Measurements from ENCODE around the gene CCDC60.

Gene CCDC60

DNA sequence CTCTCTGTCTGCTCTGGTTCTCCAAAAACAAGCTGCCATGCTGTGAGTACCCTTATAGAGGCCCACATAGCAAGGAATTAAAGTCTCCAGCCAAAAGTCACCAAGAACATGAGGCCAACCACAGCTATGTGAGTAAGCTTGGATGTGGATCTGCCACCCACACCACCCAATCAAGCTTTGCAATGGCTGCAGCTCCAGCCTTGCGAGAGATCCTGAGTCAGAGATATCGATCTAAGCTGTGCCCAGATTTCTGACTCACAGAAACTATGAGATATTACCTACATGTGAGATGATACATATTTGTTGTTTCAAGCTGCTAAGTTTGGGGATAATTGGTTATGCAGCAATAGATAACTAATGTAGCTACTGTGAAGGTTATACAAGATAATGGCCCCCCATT, 243.6 kb downstream of the CCDC60 start:
- CTCF ChIA-PET = interaction anchor here (0.7 to 1.1 kb wide), 2 partner anchors 33 to 134 kb away, joined by 3 read pairs; no protein-coding TSS in a partner anchor

DNA sequence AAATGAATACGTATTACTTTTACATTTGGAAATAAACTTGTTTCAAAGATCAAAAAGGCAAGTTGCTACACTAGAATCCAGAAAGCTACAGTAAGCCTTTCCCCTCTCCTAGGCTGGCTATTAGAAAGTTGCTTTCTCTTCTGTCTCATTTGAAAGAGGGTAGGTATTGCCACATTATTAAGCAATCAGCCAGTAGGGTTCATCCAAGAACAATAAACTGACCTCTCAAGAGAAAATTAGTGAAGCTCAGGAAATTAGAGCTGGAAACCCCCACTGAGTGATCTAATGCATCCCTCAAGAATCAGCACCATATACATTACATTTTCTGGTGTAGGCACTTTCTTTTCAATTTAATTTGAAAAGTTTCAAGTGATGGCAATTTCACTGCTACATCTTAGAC, 254.6 kb downstream of the CCDC60 start:
- H3K9me3 ChIP-seq (ENCODE audit: control insufficient read depth, insufficient read depth, low read depth, low read length) = no peaks in the 10 kb centered on the region
- ChIA-PET POLR2A (no interaction called here), CTCF (interaction anchor here (0.6 kb wide), 1 partner anchor 1189 kb away, joined by 3 read pairs; no protein-coding TSS in a partner anchor)
- H3K27ac ChIP-seq (ENCODE audit: extremely low read depth, low read depth, low read length) = no peak overlapping the region
- H3K4me1 ChIP-seq (ENCODE audit: control insufficient read depth, insufficient read depth, low read length) = no peaks in the 10 kb centered on the region
- peak; percentile 21; the same call in 1 of the 2 replicates for TF ChIP-seq GLIS1 (tag by site-specific recombination; IDR thresholded peaks at IDR 0.05)
- TF ChIP-seq, protein P1, sequence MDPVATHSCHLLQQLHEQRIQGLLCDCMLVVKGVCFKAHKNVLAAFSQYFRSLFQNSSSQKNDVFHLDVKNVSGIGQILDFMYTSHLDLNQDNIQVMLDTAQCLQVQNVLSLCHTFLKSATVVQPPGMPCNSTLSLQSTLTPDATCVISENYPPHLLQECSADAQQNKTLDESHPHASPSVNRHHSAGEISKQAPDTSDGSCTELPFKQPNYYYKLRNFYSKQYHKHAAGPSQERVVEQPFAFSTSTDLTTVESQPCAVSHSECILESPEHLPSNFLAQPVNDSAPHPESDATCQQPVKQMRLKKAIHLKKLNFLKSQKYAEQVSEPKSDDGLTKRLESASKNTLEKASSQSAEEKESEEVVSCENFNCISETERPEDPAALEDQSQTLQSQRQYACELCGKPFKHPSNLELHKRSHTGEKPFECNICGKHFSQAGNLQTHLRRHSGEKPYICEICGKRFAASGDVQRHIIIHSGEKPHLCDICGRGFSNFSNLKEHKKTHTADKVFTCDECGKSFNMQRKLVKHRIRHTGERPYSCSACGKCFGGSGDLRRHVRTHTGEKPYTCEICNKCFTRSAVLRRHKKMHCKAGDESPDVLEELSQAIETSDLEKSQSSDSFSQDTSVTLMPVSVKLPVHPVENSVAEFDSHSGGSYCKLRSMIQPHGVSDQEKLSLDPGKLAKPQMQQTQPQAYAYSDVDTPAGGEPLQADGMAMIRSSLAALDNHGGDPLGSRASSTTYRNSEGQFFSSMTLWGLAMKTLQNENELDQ (tag by site-specific recombination; IDR thresholded peaks at IDR 0.05; ENCODE audit: low read depth) = 0 out of 2 replicates have a peak, but pooled peaks have one; percentile 13
- no peak for TF ChIP-seq ZNF48 (tag by site-specific recombination; IDR thresholded peaks at IDR 0.05)
- no peak for TF ChIP-seq OVOL3 (tag by site-specific recombination; IDR thresholded peaks at IDR 0.05)
- no peak for TF ChIP-seq ZNF510 (tag by site-specific recombination; IDR thresholded peaks at IDR 0.05; ENCODE audit: insufficient replicate concordance)
- no peak for TF ChIP-seq ZNF16 (tag by site-specific recombination; IDR thresholded peaks at IDR 0.05; ENCODE audit: low read depth)
- no peak for TF ChIP-seq ZNF311 (tag by site-specific recombination; IDR thresholded peaks at IDR 0.05; ENCODE audit: borderline replicate concordance)
- no peak for TF ChIP-seq ZNF426 (tag by site-specific recombination; IDR thresholded peaks at IDR 0.05)
- TF ChIP-seq ZFP37 (tag by site-specific recombination; IDR thresholded peaks at IDR 0.05) = no peak
- TF ChIP-seq ZNF558 (tag by site-specific recombination; IDR thresholded peaks at IDR 0.05) = no peak
- TF ChIP-seq ZNF624 (tag by site-specific recombination; IDR thresholded peaks at IDR 0.05) = no peak
- TF ChIP-seq, protein P2, sequence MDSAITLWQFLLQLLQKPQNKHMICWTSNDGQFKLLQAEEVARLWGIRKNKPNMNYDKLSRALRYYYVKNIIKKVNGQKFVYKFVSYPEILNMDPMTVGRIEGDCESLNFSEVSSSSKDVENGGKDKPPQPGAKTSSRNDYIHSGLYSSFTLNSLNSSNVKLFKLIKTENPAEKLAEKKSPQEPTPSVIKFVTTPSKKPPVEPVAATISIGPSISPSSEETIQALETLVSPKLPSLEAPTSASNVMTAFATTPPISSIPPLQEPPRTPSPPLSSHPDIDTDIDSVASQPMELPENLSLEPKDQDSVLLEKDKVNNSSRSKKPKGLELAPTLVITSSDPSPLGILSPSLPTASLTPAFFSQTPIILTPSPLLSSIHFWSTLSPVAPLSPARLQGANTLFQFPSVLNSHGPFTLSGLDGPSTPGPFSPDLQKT (IDR thresholded peaks at IDR 0.05; ENCODE audit: borderline replicate concordance, low read depth, low read length) = no peak
- no peak for TF ChIP-seq TCF7L2 (IDR thresholded peaks at IDR 0.05; ENCODE audit: borderline replicate concordance, low read depth, low read length)
- TF ChIP-seq ZFHX2 (tag by site-specific recombination; conservative IDR thresholded peaks at IDR 0.05) = no peak
- no peak for TF ChIP-seq ZNF843 (tag by site-specific recombination; IDR thresholded peaks at IDR 0.05)
- TF ChIP-seq, protein P3, sequence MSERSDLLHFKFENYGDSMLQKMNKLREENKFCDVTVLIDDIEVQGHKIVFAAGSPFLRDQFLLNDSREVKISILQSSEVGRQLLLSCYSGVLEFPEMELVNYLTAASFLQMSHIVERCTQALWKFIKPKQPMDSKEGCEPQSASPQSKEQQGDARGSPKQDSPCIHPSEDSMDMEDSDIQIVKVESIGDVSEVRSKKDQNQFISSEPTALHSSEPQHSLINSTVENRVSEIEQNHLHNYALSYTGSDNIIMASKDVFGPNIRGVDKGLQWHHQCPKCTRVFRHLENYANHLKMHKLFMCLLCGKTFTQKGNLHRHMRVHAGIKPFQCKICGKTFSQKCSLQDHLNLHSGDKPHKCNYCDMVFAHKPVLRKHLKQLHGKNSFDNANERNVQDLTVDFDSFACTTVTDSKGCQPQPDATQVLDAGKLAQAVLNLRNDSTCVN (tag by site-specific recombination; optimal IDR thresholded peaks at IDR 0.05) = no peak
- H3K36me3 ChIP-seq (ENCODE audit: control insufficient read depth in 2 of 2, insufficient read depth in 1 of 2, low read length in 2 of 2) = no peaks in the 10 kb centered on the region
- H3K4me3 ChIP-seq (ENCODE audit: low read depth, low read length) = no peak overlapping the region

More for the DNA sequence above, 243.6 kb downstream of the CCDC60 start:
- H3K4me1 ChIP-seq (ENCODE audit: control insufficient read depth, insufficient read depth, low read length) = no peaks in the 10 kb centered on the region
- H3K4me3 ChIP-seq (ENCODE audit: low read depth, low read length) = no peak overlapping the region
- no peak overlapping the region for H3K27ac ChIP-seq (ENCODE audit: extremely low read depth, low read depth, low read length)
- POLR2A ChIA-PET = no interaction called here
- no peaks in the 10 kb centered on the region for H3K36me3 ChIP-seq (ENCODE audit: control insufficient read depth in 2 of 2, insufficient read depth in 1 of 2, low read length in 2 of 2)
- no peak for TF ChIP-seq ZNF311 (tag by site-specific recombination; IDR thresholded peaks at IDR 0.05; ENCODE audit: borderline replicate concordance)
- no peak for TF ChIP-seq OSR2 (tag by site-specific recombination; IDR thresholded peaks at IDR 0.05)
- TF ChIP-seq SALL2 (tag by site-specific recombination; IDR thresholded peaks at IDR 0.05; ENCODE audit: borderline replicate concordance) = no peak
- TF ChIP-seq ZIC2 (tag by site-specific recombination; IDR thresholded peaks at IDR 0.05) = no peak
- TF ChIP-seq ZNF292 (tag by site-specific recombination; IDR thresholded peaks at IDR 0.05; ENCODE audit: borderline replicate concordance, low read depth) = no peak
- TF ChIP-seq, protein P4, sequence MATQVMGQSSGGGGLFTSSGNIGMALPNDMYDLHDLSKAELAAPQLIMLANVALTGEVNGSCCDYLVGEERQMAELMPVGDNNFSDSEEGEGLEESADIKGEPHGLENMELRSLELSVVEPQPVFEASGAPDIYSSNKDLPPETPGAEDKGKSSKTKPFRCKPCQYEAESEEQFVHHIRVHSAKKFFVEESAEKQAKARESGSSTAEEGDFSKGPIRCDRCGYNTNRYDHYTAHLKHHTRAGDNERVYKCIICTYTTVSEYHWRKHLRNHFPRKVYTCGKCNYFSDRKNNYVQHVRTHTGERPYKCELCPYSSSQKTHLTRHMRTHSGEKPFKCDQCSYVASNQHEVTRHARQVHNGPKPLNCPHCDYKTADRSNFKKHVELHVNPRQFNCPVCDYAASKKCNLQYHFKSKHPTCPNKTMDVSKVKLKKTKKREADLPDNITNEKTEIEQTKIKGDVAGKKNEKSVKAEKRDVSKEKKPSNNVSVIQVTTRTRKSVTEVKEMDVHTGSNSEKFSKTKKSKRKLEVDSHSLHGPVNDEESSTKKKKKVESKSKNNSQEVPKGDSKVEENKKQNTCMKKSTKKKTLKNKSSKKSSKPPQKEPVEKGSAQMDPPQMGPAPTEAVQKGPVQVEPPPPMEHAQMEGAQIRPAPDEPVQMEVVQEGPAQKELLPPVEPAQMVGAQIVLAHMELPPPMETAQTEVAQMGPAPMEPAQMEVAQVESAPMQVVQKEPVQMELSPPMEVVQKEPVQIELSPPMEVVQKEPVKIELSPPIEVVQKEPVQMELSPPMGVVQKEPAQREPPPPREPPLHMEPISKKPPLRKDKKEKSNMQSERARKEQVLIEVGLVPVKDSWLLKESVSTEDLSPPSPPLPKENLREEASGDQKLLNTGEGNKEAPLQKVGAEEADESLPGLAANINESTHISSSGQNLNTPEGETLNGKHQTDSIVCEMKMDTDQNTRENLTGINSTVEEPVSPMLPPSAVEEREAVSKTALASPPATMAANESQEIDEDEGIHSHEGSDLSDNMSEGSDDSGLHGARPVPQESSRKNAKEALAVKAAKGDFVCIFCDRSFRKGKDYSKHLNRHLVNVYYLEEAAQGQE (tag by site-specific recombination; IDR thresholded peaks at IDR 0.05) = no peak
- TF ChIP-seq ZNF350 (tag by site-specific recombination; IDR thresholded peaks at IDR 0.05) = no peak
- TF ChIP-seq ZNF2 (tag by site-specific recombination; IDR thresholded peaks at IDR 0.05) = no peak
- TF ChIP-seq ZNF140 (tag by site-specific recombination; IDR thresholded peaks at IDR 0.05) = no peak
- TF ChIP-seq ZNF624 (tag by site-specific recombination; IDR thresholded peaks at IDR 0.05) = no peak
- TF ChIP-seq ZSCAN30 (tag by site-specific recombination; IDR thresholded peaks at IDR 0.05) = no peak
- TF ChIP-seq YY1 (tag by site-specific recombination; IDR thresholded peaks at IDR 0.05) = no peak
- H3K9me3 ChIP-seq (ENCODE audit: control insufficient read depth, insufficient read depth, low read depth, low read length) = no peaks in the 10 kb centered on the region; the same call in 1 of the 2 replicates

Data from HEK293 (cell line).